Panc1 (cell line): Measurements from ENCODE around the gene NXPE3. TPM values are rescaled to one million over a fixed set of nuclear protein-coding genes. Genes with fewer than 3 reads are reported as not detected.

Experiments used
- ATAC-seq: fragments of 200-7000 bp; cut with Tn5 transposase; 2 replicates; pipeline ENCODE4 v1.9.1; 2020; ENCODE audit warnings: mild to moderate bottlenecking, moderate library complexity
- BruUV-seq: library from RNA; stranded (reverse); fragments of 400-500 nt; replicated peaks from 2 replicates; lab custom pipeline; 2021; lab: Mats Ljungman, UMichigan
- CTCF ChIA-PET: fragments of 300-600 bp; sonication (Branson Sonifier 250); formaldehyde crosslinking; loops from one replicate; lab custom pipeline; 2022; ENCODE audit warnings: antibody characterized with exemption; lab: Charles Lee
- POLR2A ChIA-PET: fragments of 300-600 bp; sonication (Branson Sonifier 250); formaldehyde crosslinking; loops from one replicate; lab custom pipeline; 2022; ENCODE audit warnings: antibody characterized with exemption; lab: Charles Lee
- DNase-seq: peaks from one replicate; pipeline ENCODE4 v3.0.0-alpha.2; 2010; ENCODE audit warnings: low read depth, low spot score
- H3K27ac ChIP-seq: 2 replicates; pipeline ENCODE4 v1.5.1; 2011; ENCODE audit warnings: mild to moderate bottlenecking, low read length, inconsistent platforms
- H3K27me3 ChIP-seq: fragments of 200-500 bp; sonication (Bioruptor generic); 2 replicates; pipeline ENCODE4 v1.6.0; 2014; ENCODE audit warnings: low read length, inconsistent platforms; ENCODE audit not compliant: control insufficient read depth, insufficient read depth
- H3K36me3 ChIP-seq: fragments of 200-500 bp; sonication (Bioruptor generic); 2 replicates; pipeline ENCODE4 v1.5.1; 2014; ENCODE audit warnings: inconsistent platforms, mild to moderate bottlenecking, low read length, moderate library complexity; ENCODE audit not compliant: control insufficient read depth, insufficient read depth
- H3K4me1 ChIP-seq: 2 replicates; pipeline ENCODE4 v1.5.1; 2011; ENCODE audit warnings: inconsistent platforms, mild to moderate bottlenecking, low read length, moderate library complexity; ENCODE audit not compliant: control insufficient read depth, insufficient read depth
- H3K4me3 ChIP-seq, 2 experiments: 2 replicates each; pipeline ENCODE4 v1.5.1; 2011 to 2012; ENCODE audit warnings: low read depth in 2 of 2, low read length in 2 of 2, mild to moderate bottlenecking in 2 of 2, inconsistent platforms in 1 of 2, moderate library complexity in 1 of 2
- H3K9me3 ChIP-seq: fragments of 200-500 bp; sonication (Bioruptor generic); 2 replicates; pipeline ENCODE4 v1.5.1; 2014; ENCODE audit warnings: low read depth, mild to moderate bottlenecking, inconsistent platforms, low read length, moderate library complexity; ENCODE audit not compliant: control insufficient read depth, insufficient read depth
- CTCF ChIP-seq: fragments of 450-650 bp; IDR thresholded peaks from 2 replicates; pipeline ENCODE4 v1.5.1; 2017; ENCODE audit warnings: mild to moderate bottlenecking
- POLR2AphosphoS5 ChIP-seq: IDR thresholded peaks from 2 replicates; pipeline ENCODE4 v1.6.1; 2012; ENCODE audit warnings: mild to moderate bottlenecking, low read depth, low read length, moderate library complexity
- REST ChIP-seq, 2 experiments: IDR thresholded peaks; 2 replicates each; pipeline ENCODE4 v1.6.1; 2011 to 2012; ENCODE audit warnings: low read depth in 2 of 2, control low read depth in 1 of 2, low read length in 1 of 2, mild to moderate bottlenecking in 1 of 2, moderate library complexity in 1 of 2; ENCODE audit not compliant: insufficient read depth in 1 of 2
- SIN3A ChIP-seq: IDR thresholded peaks from 2 replicates; pipeline ENCODE4 v1.6.1; 2012; ENCODE audit warnings: low read depth, mild to moderate bottlenecking, low read length, moderate library complexity, borderline replicate concordance; ENCODE audit not compliant: insufficient read depth
- TCF7L2 ChIP-seq: IDR thresholded peaks from 2 replicates; pipeline ENCODE4 v1.6.1; 2011; ENCODE audit warnings: mild to moderate bottlenecking, low read depth, low read length, inconsistent platforms
- in situ Hi-C: cut with HindIII; loops from 2 replicates; pipeline ENCODE4 v1.10.0; 2016; ENCODE audit warnings: low sequenced_read_pairs, low pct_unique_long_range_greater_than_20kb
- intact Hi-C: fragments of 100-400 bp; cut with micrococcal nuclease; formaldehyde crosslinking; loops from one replicate; pipeline ENCODE4 v1.10.0; 2022; ENCODE audit not compliant: unreplicated experiment
- total RNA-seq: library from RNA; stranded (reverse); gene quantifications from one replicate; pipeline ENCODE4 v1.2.1, GENCODE V29; 2021; ENCODE audit not compliant: unreplicated experiment

Gene NXPE3
- total RNA-seq, 1 experiment from 2014 or later, result 30.4 TPM

GRCh38 chr3:101851850-101852714 lies 73.1 kb downstream of the NXPE3 start:
- H3K4me1 ChIP-seq, result peaks cover 18% of the 10 kb centered on the region
- no peaks in the 10 kb centered on the region for H3K27me3 ChIP-seq
- peak overlapping the region; percentile 86 to 91 for H3K4me3 ChIP-seq
- intact Hi-C loops (no loop called here), in situ Hi-C loops (no loop called here)
- DNase-seq, result no peak
- BruUV-seq, result no TSS peak
- H3K27ac ChIP-seq, result peak overlapping the region; percentile 91; the same call in 1 of the 2 replicates
- H3K9me3 ChIP-seq, result no peaks in the 10 kb centered on the region
- H3K36me3 ChIP-seq, result peaks cover 44% of the 10 kb centered on the region
- no peak for ATAC-seq
- no peak for TF ChIP-seq REST (IDR thresholded peaks at IDR 0.05; ENCODE audit: insufficient read depth in 1 of 2, low read depth in 2 of 2, low read length in 1 of 2)
- no peak for TF ChIP-seq SIN3A
- TF ChIP-seq TCF7L2, result no peak
- TF ChIP-seq CTCF, result no peak
- TF ChIP-seq POLR2AphosphoS5, result no peak
- CTCF ChIA-PET, result no interaction called here
- POLR2A ChIA-PET, result no interaction called here

- Histone ChIP-seq H3K9me3 (no peaks in the 10 kb centered on the region), H3K4me1 (peaks cover 12% of the 10 kb centered on the region), H3K27me3 (no peaks in the 10 kb centered on the region), H3K27ac (no peak overlapping the region), H3K4me3 (peak overlapping the region in 1 of 2 experiments; percentile 33; a peak in 2 of 4 replicates), H3K36me3 (peaks cover 55% of the 10 kb centered on the region)
- DNase-seq (no peak), ATAC-seq (no peak)
- intact Hi-C loops (no loop called here), in situ Hi-C loops (no loop called here)
- ChIA-PET POLR2A (no interaction called here), CTCF (no interaction called here)
- no TSS peak for BruUV-seq
- TF ChIP-seq POLR2AphosphoS5 (no peak), TCF7L2 (no peak), REST (IDR thresholded peaks at IDR 0.05; ENCODE audit: insufficient read depth in 1 of 2, low read depth in 2 of 2, low read length in 1 of 2) (no peak)
These were observed 74.2 kb downstream of the NXPE3 start for GRCh38 chr3:101852983-101853840.
